ENCODE results near the gene CCNJ.
A peak's percentile ranks its signal among the peaks of the same experiment; 100 is the strongest.

Gene CCNJ

GRCh38 chr10:96082748-96083147 is 39.4 kb downstream of the CCNJ start:
- no peak for TF ChIP-seq CTCF (IDR thresholded peaks at IDR 0.05)
- H3K9me3 ChIP-seq: no peaks in the 10 kb centered on the region
- H3K27me3 ChIP-seq: no peaks in the 10 kb centered on the region
- H3K4me1 ChIP-seq (ENCODE audit: control insufficient read depth in 1 of 2, insufficient read depth in 1 of 2, low read depth in 1 of 2, low read length in 1 of 2): no peaks in the 10 kb centered on the region
- no peak overlapping the region for H3K4me3 ChIP-seq (ENCODE audit: low read depth in 1 of 2, low read length in 1 of 2)
- H3K27ac ChIP-seq: no peak overlapping the region
- no peaks in the 10 kb centered on the region for H3K36me3 ChIP-seq

- peak overlapping the region; percentile 96 for H3K27ac ChIP-seq
- H3K4me1 ChIP-seq (ENCODE audit: control insufficient read depth in 1 of 2, insufficient read depth in 1 of 2, low read depth in 1 of 2, low read length in 1 of 2): peaks cover 4 to 11% of the 10 kb centered on the region in 2 experiments
- TF ChIP-seq CTCF (IDR thresholded peaks at IDR 0.05): no peak
- no peaks in the 10 kb centered on the region for H3K9me3 ChIP-seq
- H3K27me3 ChIP-seq: peaks cover 31% of the 10 kb centered on the region
- peak overlapping the region; percentile 89 to 92 for H3K4me3 ChIP-seq (ENCODE audit: low read depth in 1 of 2, low read length in 1 of 2)
- no peaks in the 10 kb centered on the region for H3K36me3 ChIP-seq
Observed at GRCh38 chr10:96089116-96089515, 45.7 kb downstream of the CCNJ start.

GRCh38 chr10:96089670-96090462 is 46.5 kb downstream of the CCNJ start:
- H3K27ac ChIP-seq: peak overlapping the region; percentile 96
- peaks cover 38% of the 10 kb centered on the region for H3K27me3 ChIP-seq
- H3K4me1 ChIP-seq (ENCODE audit: control insufficient read depth in 1 of 2, insufficient read depth in 1 of 2, low read depth in 1 of 2, low read length in 1 of 2): peaks cover 4 to 11% of the 10 kb centered on the region in 2 experiments
- peak; percentile 20 for TF ChIP-seq CTCF (IDR thresholded peaks at IDR 0.05)
- peak overlapping the region; percentile 89 to 92 for H3K4me3 ChIP-seq (ENCODE audit: low read depth in 1 of 2, low read length in 1 of 2)
- no peaks in the 10 kb centered on the region for H3K9me3 ChIP-seq
- H3K36me3 ChIP-seq: no peaks in the 10 kb centered on the region

- no peak for TF ChIP-seq CTCF (IDR thresholded peaks at IDR 0.05)
- Histone ChIP-seq H3K27ac (peak overlapping the region; percentile 96), H3K27me3 (peaks cover 44% of the 10 kb centered on the region), H3K36me3 (no peaks in the 10 kb centered on the region), H3K9me3 (no peaks in the 10 kb centered on the region), H3K4me3 (ENCODE audit: low read depth in 1 of 2, low read length in 1 of 2) (peak overlapping the region; percentile 89 to 92), H3K4me1 (ENCODE audit: control insufficient read depth in 1 of 2, insufficient read depth in 1 of 2, low read depth in 1 of 2, low read length in 1 of 2) (peaks cover 4 to 11% of the 10 kb centered on the region in 2 experiments)
Observed at GRCh38 chr10:96090463-96090800, 47.0 kb downstream of the CCNJ start.

- Histone ChIP-seq H3K9me3 (no peaks in the 10 kb centered on the region), H3K4me1 (ENCODE audit: control insufficient read depth in 1 of 2, insufficient read depth in 1 of 2, low read depth in 1 of 2, low read length in 1 of 2) (peaks cover 17 to 21% of the 10 kb centered on the region in 2 experiments), H3K4me3 (ENCODE audit: low read depth in 1 of 2, low read length in 1 of 2) (no peak overlapping the region), H3K36me3 (no peaks in the 10 kb centered on the region), H3K27ac (no peak overlapping the region), H3K27me3 (peaks cover 49% of the 10 kb centered on the region)
- TF ChIP-seq CTCF (IDR thresholded peaks at IDR 0.05): no peak
Observed at GRCh38 chr10:96092999-96093767, 49.8 kb downstream of the CCNJ start.

Data from neutrophil (primary cell).